Common myeloid progenitor, CD34-positive (primary cell): ENCODE measurements around the gene DBNDD1.

Source experiments
- CTCF ChIA-PET: fragments of 350-600 bp; sonication (Branson Sonifier 250); formaldehyde crosslinking; loops from one replicate; lab custom pipeline; 2021; ENCODE audit warnings: antibody characterized with exemption; lab: Charles Lee
- POLR2A ChIA-PET: fragments of 350-600 bp; sonication (Branson Sonifier 250); formaldehyde crosslinking; loops from one replicate; lab custom pipeline; 2021; ENCODE audit warnings: antibody characterized with exemption; lab: Charles Lee
- DNase-seq, 3 donors: peaks; one replicate each; pipeline versions ENCODE4 v3.0.0 to v3.0.0-alpha.2; 2013
- H3K27ac ChIP-seq, 2 experiments: 1 replicate in 1 of 2; 2 replicates in 1 of 2; pipeline ENCODE4 v1.7.0; 2013; ENCODE audit warnings: inconsistent platforms in 2 of 2, low read length in 2 of 2, mild to moderate bottlenecking in 2 of 2, low read depth in 1 of 2, moderate library complexity in 1 of 2; ENCODE audit not compliant: severe bottlenecking in 2 of 2, insufficient read depth in 1 of 2, poor library complexity in 1 of 2
- H3K27me3 ChIP-seq, 5 experiments: replicated peaks in 2 of 5; 1 replicate in 3 of 5; 2 replicates in 2 of 5; pipeline versions ENCODE4 v1.6.1 to v1.7.0; 2013; ENCODE audit warnings: low read length in 4 of 5, mild to moderate bottlenecking in 2 of 5, moderate library complexity in 2 of 5, inconsistent platforms in 1 of 5; ENCODE audit not compliant: insufficient read depth in 5 of 5, control insufficient read depth in 4 of 5
- H3K36me3 ChIP-seq, 4 experiments: 1 replicate in 2 of 4; 2 replicates in 2 of 4; pipeline versions ENCODE4 v1.6.1 to v1.7.0; 2013; ENCODE audit warnings: low read length in 3 of 4, control low read depth in 1 of 4, mild to moderate bottlenecking in 1 of 4; ENCODE audit not compliant: control insufficient read depth in 4 of 4, insufficient read depth in 4 of 4
- H3K4me1 ChIP-seq, 4 experiments: 1 replicate in 3 of 4; 2 replicates in 1 of 4; pipeline versions ENCODE4 v1.6.1 to v1.7.1; 2013; ENCODE audit warnings: low read length in 3 of 4, mild to moderate bottlenecking in 3 of 4, control low read depth in 1 of 4, inconsistent platforms in 1 of 4, moderate library complexity in 1 of 4; ENCODE audit not compliant: control insufficient read depth in 4 of 4, insufficient read depth in 4 of 4; ENCODE audit errors: control extremely low read depth in 1 of 4
- H3K4me3 ChIP-seq, 7 experiments: 1 replicate in 4 of 7; 2 replicates in 3 of 7; pipeline versions ENCODE4 v1.5.1 to v1.7.0; 2013; ENCODE audit warnings: mild to moderate bottlenecking in 7 of 7, low read length in 6 of 7, moderate library complexity in 6 of 7, inconsistent platforms in 2 of 7, low read depth in 2 of 7, control low read depth in 1 of 7; ENCODE audit not compliant: insufficient read depth in 4 of 7, control insufficient read depth in 1 of 7; ENCODE audit errors: extremely low read depth in 1 of 7
- H3K9me3 ChIP-seq, 5 experiments: 1 replicate in 4 of 5; 2 replicates in 1 of 5; pipeline versions ENCODE4 v1.6.1 to v1.7.1; 2013; ENCODE audit warnings: low read length in 4 of 5, mild to moderate bottlenecking in 2 of 5, inconsistent platforms in 1 of 5, low read depth in 1 of 5, moderate library complexity in 1 of 5; ENCODE audit not compliant: control insufficient read depth in 4 of 5, insufficient read depth in 2 of 5; ENCODE audit errors: control extremely low read depth in 1 of 5
- WGBS: methylation state at CpG from one replicate; pipeline ENCODE4 v1.1.5; 2013; ENCODE audit not compliant: insufficient coverage; 5-methylcytosine and 5-hydroxymethylcytosine counted together

The DBNDD1 gene

DNA sequence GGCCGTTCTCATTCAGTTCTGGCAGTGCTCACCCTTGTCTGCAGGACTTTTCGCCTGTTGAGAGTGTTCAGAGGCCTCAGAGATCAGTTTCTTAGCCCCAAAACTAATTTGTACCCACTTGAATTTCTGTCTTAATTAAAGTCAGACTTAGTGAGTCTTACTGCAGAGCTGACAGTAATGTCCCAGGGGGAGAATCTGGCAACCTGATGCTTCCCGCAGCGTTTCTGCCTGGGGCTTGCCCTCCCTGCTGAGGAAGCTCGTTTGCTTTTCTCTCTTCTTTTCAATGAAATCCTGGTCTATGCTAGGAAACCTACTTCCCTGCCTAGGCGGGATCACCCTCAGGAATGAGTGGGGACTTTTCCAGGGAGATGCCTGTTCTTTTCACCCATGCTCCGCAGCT lies 25.3 kb downstream of the DBNDD1 start:
- H3K27ac ChIP-seq = peak overlapping the region; percentile 58 to 82
- no peaks in the 10 kb centered on the region for H3K27me3 ChIP-seq
- peaks cover 2 to 57% (median 28%) of the 10 kb centered on the region in 4 experiments for H3K36me3 ChIP-seq
- ChIA-PET POLR2A (interaction anchor here (0.6 kb wide), 1 partner anchor 43 kb away, joined by 3 read pairs; no protein-coding TSS in a partner anchor), CTCF (interaction anchor here (1.2 to 1.7 kb wide), 2 partner anchors 13 to 17 kb away, joined by 3 to 4 read pairs; no protein-coding TSS in a partner anchor)
- WGBS = 98% methylated on average over 7 of the region's 7 CpGs
- DNase-seq = peak in 1 of 3 donors; percentile 48
- H3K4me1 ChIP-seq = peaks cover 0 to 8% (median 0%) of the 10 kb centered on the region in 4 experiments
- no peak overlapping the region for H3K4me3 ChIP-seq
- H3K9me3 ChIP-seq = peaks cover 0 to 4% (median 0%) of the 10 kb centered on the region in 5 experiments

DNA sequence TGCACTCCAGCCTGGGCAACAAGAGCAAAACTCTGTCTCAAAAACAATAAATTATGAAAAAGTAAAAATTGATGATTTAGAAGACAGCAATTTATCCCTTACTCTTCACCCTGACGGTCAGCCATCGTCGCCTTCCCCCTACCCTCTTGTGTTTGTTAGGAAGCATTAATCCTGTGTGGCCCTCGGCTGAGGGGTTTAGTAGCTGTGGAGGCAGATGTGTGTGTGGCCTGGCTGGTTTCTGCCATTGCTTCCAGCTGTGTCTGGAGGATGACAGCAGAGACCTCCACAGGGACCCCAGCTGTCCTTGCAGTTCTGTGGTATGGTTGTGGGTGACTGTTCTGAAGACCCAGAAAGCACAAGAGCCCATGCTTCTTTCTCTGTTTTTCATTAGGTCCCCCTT lies 25.9 kb downstream of the DBNDD1 start:
- no peak overlapping the region for H3K27ac ChIP-seq
- peaks cover 0 to 4% (median 0%) of the 10 kb centered on the region in 5 experiments for H3K9me3 ChIP-seq
- POLR2A ChIA-PET = no interaction called here
- peak in 1 of 3 donors; percentile 39 for DNase-seq
- no peaks in the 10 kb centered on the region for H3K27me3 ChIP-seq
- WGBS = 100% methylated on average over 1 of the region's 4 CpGs
- no peak overlapping the region for H3K4me3 ChIP-seq
- CTCF ChIA-PET = interaction anchor here (1.2 to 1.7 kb wide), 2 partner anchors 12 to 16 kb away, joined by 3 to 4 read pairs; no protein-coding TSS in a partner anchor
- peaks cover 0 to 8% (median 0%) of the 10 kb centered on the region in 4 experiments for H3K4me1 ChIP-seq
- peaks cover 0 to 59% (median 28%) of the 10 kb centered on the region in 4 experiments for H3K36me3 ChIP-seq

DNA sequence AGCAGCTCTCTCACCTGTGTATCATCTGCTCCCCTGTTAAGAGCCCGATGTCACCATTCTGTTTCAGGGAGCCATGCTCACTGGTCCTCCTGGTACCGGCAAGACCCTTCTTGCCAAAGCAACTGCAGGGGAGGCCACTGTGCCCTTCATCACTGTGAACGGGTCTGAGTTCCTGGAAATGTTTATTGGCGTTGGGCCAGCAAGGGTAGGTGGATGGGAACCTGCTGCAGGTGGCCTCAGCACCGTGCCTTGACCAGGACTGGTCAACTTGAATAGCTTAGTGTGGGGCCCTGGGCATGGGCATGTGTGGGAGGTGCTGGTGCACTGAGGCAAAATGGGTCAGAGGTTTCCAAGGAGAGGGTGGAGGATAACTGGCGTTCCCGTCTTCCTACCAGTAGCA lies 28.5 kb downstream of the DBNDD1 start:
- no peaks in the 10 kb centered on the region for H3K27me3 ChIP-seq
- H3K4me1 ChIP-seq = peaks cover 0 to 8% (median 0%) of the 10 kb centered on the region in 4 experiments
- peaks cover 6 to 67% (median 39%) of the 10 kb centered on the region in 4 experiments for H3K36me3 ChIP-seq
- peaks cover 0 to 4% (median 0%) of the 10 kb centered on the region in 5 experiments for H3K9me3 ChIP-seq
- H3K27ac ChIP-seq = no peak overlapping the region
- POLR2A ChIA-PET = no interaction called here
- DNase-seq = no peak
- no peak overlapping the region for H3K4me3 ChIP-seq
- CTCF ChIA-PET = no interaction called here
- WGBS = 94% methylated on average over 7 of the region's 7 CpGs

DNA sequence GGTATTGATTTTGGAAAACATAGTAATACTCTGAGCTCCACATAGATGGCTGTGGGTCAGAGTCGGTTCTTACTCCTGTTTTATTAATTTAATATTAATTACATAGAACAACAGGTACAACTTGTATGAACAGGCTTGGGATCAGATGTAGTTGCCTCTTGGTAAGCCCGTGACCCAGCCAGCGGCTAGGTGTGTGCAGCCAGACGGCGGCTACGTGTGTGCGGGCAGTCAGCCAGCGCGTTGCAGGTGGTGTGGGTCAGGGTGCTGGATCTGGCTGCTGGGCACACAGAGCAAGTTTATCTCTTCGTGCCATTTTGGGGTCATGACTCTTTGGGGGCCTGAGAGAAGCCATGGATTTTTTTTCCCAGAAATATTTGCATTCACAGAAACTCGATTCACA lies 30.3 kb downstream of the DBNDD1 start:
- H3K27ac ChIP-seq = no peak overlapping the region
- no peak for DNase-seq
- H3K9me3 ChIP-seq = no peaks in the 10 kb centered on the region
- 99% methylated on average over 9 of the region's 11 CpGs for WGBS
- H3K4me3 ChIP-seq = no peak overlapping the region
- ChIA-PET POLR2A (no interaction called here), CTCF (no interaction called here)
- H3K27me3 ChIP-seq = no peaks in the 10 kb centered on the region
- peaks cover 9 to 73% (median 50%) of the 10 kb centered on the region in 4 experiments for H3K36me3 ChIP-seq
- H3K4me1 ChIP-seq = peaks cover 0 to 1% (median 0%) of the 10 kb centered on the region in 4 experiments

DNA sequence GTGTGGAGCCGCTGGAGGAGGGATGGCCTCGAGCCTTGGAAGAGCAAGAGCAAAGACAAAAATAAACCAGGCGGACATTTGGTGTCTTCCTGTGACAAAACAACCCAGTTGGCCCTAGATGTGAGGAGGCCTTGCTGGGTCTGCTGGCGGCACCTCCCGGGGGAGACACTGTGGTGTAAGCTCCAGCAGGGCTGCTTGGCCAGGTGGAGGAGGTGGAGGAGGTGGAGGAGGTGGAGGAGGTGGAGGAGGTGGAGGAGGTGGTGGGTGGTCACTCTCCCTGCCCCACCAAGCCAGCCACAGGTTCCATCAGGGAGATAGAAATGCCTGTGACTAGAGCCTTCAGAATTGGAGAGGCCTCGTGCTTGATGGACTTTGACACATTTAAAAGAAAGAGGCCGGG lies 32.1 kb downstream of the DBNDD1 start:
- DNase-seq = no peak
- H3K36me3 ChIP-seq = peaks cover 10 to 77% (median 56%) of the 10 kb centered on the region in 4 experiments
- ChIA-PET POLR2A (no interaction called here), CTCF (no interaction called here)
- H3K4me3 ChIP-seq = no peak overlapping the region
- no peaks in the 10 kb centered on the region for H3K4me1 ChIP-seq
- H3K9me3 ChIP-seq = no peaks in the 10 kb centered on the region
- no peak overlapping the region for H3K27ac ChIP-seq
- no peaks in the 10 kb centered on the region for H3K27me3 ChIP-seq
- WGBS = 96% methylated on average over 3 of the region's 7 CpGs

DNA sequence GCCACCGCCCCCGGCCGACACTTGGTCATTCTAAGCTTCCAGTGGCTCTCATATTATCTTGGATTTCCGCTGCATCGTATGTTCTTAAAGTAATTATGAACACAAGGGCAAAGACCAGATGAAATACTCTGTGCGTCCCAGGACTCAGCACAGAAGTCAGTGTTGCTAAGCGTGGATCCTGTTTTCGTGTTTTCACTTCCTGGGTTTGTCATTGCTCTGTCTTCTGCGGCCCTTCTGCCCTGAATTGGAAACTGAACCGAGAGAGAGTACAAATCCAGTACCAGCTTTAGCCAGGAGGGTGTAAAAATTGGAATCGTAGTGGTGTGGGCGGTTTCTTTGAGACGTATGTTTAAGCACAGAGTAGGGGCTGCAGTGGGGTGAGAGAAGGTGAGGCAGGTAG lies 32.7 kb downstream of the DBNDD1 start:
- CTCF ChIA-PET = no interaction called here
- POLR2A ChIA-PET = no interaction called here
- Histone ChIP-seq H3K9me3 (no peaks in the 10 kb centered on the region), H3K27ac (no peak overlapping the region), H3K27me3 (no peaks in the 10 kb centered on the region), H3K4me3 (no peak overlapping the region), H3K4me1 (no peaks in the 10 kb centered on the region), H3K36me3 (peaks cover 10 to 77% (median 56%) of the 10 kb centered on the region in 4 experiments)
- 98% methylated on average over 11 of the region's 13 CpGs for WGBS
- DNase-seq = no peak

DNA sequence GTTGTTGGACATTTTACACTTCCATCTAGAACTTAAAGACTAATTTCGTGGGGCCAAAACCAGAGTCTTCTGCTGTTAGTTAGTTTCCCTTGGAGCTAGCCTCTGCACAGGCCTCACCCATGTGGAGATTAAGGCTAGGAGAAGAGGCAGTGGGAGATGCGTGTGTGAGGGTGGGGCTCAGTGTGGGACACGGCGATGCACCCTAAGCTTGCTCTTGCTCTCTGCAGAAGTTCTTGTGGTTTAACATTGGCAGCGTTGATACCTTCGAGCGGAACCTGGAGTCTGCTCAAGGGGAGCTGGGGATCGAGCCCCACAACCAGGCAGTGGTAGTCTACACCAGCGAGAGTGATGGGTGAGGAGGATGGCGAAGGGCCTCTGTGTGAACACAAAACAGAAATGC lies 34.0 kb downstream of the DBNDD1 start:
- Histone ChIP-seq H3K4me1 (no peaks in the 10 kb centered on the region), H3K4me3 (no peak overlapping the region), H3K27ac (no peak overlapping the region), H3K36me3 (peaks cover 10 to 68% (median 52%) of the 10 kb centered on the region in 4 experiments), H3K27me3 (no peaks in the 10 kb centered on the region), H3K9me3 (no peaks in the 10 kb centered on the region)
- ChIA-PET CTCF (interaction anchor here (1.3 kb wide), 1 partner anchor 12 kb away, joined by 3 read pairs; no protein-coding TSS in a partner anchor), POLR2A (interaction anchor here (0.6 to 0.7 kb wide), 2 partner anchors 10 to 22 kb away, joined by 4 read pairs; no protein-coding TSS in a partner anchor)
- no peak for DNase-seq
- 98% methylated on average over 10 of the region's 10 CpGs for WGBS
